ENCODE results near the gene WFS1.

DNA sequence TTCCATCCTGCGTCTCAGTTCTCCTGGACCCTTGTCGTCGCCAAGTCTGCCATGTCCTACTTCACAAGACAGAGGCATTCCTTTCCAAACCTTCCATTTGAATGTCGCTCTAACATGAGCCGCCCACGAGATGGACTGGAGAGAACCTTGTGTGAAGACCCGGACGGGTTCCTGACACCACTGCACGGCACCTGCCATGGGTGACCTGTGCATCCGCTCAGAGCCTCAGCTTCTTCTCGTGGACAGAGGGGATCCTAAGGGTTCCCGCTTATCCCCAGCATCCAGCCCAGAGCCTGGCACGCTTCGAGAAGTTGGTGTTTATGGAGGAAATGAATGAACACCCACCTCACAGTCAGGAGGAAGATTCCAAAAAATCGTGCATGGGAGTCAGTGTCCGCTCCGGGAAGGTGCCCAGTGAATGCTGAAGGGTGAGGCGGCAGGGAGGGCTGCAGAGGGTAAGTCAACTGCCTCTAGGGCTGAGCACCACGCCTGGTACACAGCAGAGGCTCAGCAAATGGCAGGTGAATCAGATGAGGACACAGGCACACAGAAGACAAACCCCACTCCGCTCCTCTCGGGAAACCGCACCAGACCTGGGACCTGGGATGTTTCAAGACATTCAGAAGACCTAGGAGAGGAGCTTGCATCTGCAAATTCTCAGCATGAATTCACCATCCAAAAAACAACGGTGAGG is 52.6 kb downstream of the WFS1 start:
- TF ChIP-seq, protein P1, sequence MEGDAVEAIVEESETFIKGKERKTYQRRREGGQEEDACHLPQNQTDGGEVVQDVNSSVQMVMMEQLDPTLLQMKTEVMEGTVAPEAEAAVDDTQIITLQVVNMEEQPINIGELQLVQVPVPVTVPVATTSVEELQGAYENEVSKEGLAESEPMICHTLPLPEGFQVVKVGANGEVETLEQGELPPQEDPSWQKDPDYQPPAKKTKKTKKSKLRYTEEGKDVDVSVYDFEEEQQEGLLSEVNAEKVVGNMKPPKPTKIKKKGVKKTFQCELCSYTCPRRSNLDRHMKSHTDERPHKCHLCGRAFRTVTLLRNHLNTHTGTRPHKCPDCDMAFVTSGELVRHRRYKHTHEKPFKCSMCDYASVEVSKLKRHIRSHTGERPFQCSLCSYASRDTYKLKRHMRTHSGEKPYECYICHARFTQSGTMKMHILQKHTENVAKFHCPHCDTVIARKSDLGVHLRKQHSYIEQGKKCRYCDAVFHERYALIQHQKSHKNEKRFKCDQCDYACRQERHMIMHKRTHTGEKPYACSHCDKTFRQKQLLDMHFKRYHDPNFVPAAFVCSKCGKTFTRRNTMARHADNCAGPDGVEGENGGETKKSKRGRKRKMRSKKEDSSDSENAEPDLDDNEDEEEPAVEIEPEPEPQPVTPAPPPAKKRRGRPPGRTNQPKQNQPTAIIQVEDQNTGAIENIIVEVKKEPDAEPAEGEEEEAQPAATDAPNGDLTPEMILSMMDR (IDR thresholded peaks at IDR 0.05) = no peak
- no peak for TF ChIP-seq POLR2A (IDR thresholded peaks at IDR 0.05)

Measured in thyroid gland (tissue), 4 donors.